Hindlimb muscle (tissue), 1 donor: ENCODE results near the gene PRRX1. TPM values are rescaled to one million over a fixed set of nuclear protein-coding genes. Genes with fewer than 3 reads are reported as not detected.
A peak's percentile ranks its signal among the peaks of the same experiment; 100 is the strongest.

Experiments used
- DNase-seq: peaks from one replicate; pipeline ENCODE4 v3.0.0-alpha.2; 2013
- polyA plus RNA-seq: library from polyadenylated mRNA; unstranded; fragments of 120-200 nt; gene quantifications from one replicate; pipeline ENCODE4 v1.2.1, GENCODE V29; 2013; ENCODE audit not compliant: insufficient read length

The PRRX1 gene
- polyA plus RNA-seq, 1 donor: 179 TPM

GRCh38 chr1:170664828-170665612 is 1.1 kb downstream of the PRRX1 start:
- DNase-seq: peak; percentile 43

- DNase-seq: peak; percentile 58
These were observed 1.7 kb downstream of the PRRX1 start for GRCh38 chr1:170665629-170666028.

- DNase-seq: peak; percentile 54
These were observed 2.8 kb downstream of the PRRX1 start for GRCh38 chr1:170666541-170667254.

- peak; percentile 51 for DNase-seq
These were observed 4.5 kb downstream of the PRRX1 start for GRCh38 chr1:170668209-170669106.

GRCh38 chr1:170669107-170669445 is 5.1 kb downstream of the PRRX1 start:
- DNase-seq: no peak

GRCh38 chr1:170669586-170670530 is 5.9 kb downstream of the PRRX1 start:
- DNase-seq: no peak

GRCh38 chr1:170670802-170671628 is 7.1 kb downstream of the PRRX1 start:
- peak; percentile 85 for DNase-seq

- no peak for DNase-seq
These were observed 7.7 kb downstream of the PRRX1 start for GRCh38 chr1:170671629-170671963.

- peak; percentile 51 for DNase-seq
These were observed 8.4 kb downstream of the PRRX1 start for GRCh38 chr1:170672316-170672715.

- DNase-seq: no peak
These were observed 10.3 kb downstream of the PRRX1 start for GRCh38 chr1:170674239-170674638.

- DNase-seq: no peak
These were observed 11.1 kb downstream of the PRRX1 start for GRCh38 chr1:170674986-170675385.

- no peak for DNase-seq
These were observed 11.9 kb downstream of the PRRX1 start for GRCh38 chr1:170675865-170676264.

GRCh38 chr1:170676628-170677027 is 12.7 kb downstream of the PRRX1 start:
- no peak for DNase-seq

GRCh38 chr1:170678027-170678600 is 14.2 kb downstream of the PRRX1 start:
- DNase-seq: no peak

- no peak for DNase-seq
These were observed 16.5 kb downstream of the PRRX1 start for GRCh38 chr1:170680428-170680827.

GRCh38 chr1:170682169-170682568 is 18.2 kb downstream of the PRRX1 start:
- DNase-seq: no peak

- no peak for DNase-seq
These were observed 18.9 kb downstream of the PRRX1 start for GRCh38 chr1:170682809-170683208.

GRCh38 chr1:170685166-170685565 is 21.2 kb downstream of the PRRX1 start:
- DNase-seq: no peak

- no peak for DNase-seq
These were observed 22.4 kb downstream of the PRRX1 start for GRCh38 chr1:170686291-170686690.

- DNase-seq: no peak
These were observed 23.7 kb downstream of the PRRX1 start for GRCh38 chr1:170687621-170688020.

- no peak for DNase-seq
These were observed 27.3 kb downstream of the PRRX1 start for GRCh38 chr1:170691258-170691657.
